ENCODE data around the gene TUSC2.

GRCh38 chr3:50340448-50341329 lies 12.7 kb upstream of the TUSC2 start, which contains the start of gene RASSF1:
- no peak for TF ChIP-seq POLR2A (IDR thresholded peaks at IDR 0.05)
- no peak for TF ChIP-seq CTCF (IDR thresholded peaks at IDR 0.05)

Data from testis (tissue), 2 donors.